Activated CD4-positive, alpha-beta T cell treated with anti-CD3 and anti-CD28 coated beads for 1 hour (primary cell): Measurements from ENCODE around the gene SAV1.
"Not testable (repeated sequence)": the region's sequence is repeated elsewhere in the genome, so short reads cannot be mapped to it uniquely, and the experiment has no call there.

Experiments
- DNase-seq: peaks from one replicate; pipeline ENCODE4 v3.0.0-alpha.2; 2020

Gene SAV1

DNA sequence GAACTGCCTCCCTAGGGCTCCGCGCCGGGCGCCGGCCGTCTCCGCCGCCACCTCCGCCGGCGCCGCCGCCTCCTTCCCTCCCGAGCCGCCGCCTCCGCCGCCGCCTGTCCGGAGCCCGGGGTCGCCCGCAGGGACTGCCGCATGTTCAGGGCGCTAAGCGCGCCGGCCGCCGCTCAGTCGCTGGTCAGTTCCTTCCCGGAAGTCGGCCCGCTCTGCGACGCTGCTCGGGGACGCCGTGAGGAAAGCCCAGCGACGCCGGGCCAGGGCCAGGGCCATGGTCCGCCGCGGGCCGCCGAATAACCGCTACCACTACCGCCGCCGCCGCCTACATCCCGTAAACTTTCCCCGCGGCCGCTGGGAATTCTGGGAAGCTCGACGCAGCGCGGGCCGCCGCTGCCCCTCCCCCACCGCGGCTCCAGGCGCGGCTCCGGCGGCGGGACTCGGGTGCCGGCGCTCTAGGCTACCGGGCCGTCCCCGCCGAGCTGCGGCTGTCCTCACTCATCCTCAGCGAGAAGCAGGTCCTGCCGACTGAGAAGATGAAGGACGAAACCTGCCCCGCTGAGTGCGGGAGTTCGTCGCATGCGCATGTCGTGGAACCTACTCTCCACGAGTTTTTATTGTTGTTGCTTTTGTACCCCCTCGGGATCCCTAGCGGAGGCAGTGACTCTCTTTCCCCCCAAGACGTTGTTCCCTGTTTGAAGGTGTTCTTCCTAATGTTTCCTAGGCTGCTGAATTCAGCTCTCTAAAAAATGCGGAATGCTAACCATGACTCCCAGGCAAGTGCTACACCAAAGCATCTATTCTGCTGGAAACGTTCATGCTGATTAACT lies at the start of gene SAV1:
SAV1 (minus strand) TSS at position 311 of the 830 bp plus-strand sequence. CDS start 339 bp downstream, outside the sequence.
- peak; percentile 19 for DNase-seq

DNA sequence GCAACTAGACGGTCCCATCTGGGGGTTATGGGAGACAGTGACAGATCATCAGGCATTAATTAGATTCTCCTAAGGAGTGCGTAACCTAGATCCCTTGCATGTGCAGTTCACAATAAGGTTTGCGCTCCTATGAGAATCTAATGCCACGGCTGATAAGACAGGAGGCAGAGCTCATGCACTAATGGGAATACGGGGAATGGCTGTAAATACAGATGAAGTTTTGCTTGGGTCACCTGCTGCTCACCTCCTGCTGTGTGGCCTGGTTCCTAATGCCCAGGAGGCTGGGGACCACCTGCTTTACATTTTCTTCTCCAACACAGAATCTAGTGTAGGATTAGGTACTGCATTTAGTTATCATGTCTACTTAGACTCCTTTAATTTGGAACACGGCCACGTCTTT lies 49.7 kb upstream of the SAV1 start:
- DNase-seq: no peak

DNA sequence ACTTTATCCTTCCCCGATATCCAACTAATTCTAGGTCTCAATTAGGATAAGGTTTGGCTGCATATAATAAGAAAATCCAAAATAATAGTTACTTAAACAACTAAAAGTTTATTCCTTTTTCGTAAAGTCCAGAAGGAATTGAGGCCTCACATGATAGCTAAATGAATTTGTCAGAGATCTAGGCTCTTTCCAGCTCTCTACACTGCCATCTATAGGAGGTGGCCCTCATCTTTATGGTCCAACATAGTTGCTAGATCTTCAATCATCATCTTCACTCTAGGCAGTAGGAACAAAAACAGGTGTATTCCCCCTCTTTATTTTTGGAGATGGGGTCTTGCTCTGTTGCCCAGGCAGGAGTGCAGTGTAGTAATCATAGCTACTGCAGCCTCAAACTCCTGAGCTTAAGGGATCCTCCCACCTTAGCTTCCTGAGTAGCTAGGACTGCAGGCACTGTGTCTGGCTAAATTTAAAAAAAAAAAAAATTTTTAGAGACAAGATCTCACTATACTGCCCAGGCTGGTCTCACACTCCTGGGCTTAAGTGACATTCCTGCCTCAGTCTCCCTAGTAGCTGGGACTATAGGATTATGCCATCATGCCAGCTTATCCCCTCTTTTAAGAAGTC lies 46.5 kb upstream of the SAV1 start:
- DNase-seq: no peak

DNA sequence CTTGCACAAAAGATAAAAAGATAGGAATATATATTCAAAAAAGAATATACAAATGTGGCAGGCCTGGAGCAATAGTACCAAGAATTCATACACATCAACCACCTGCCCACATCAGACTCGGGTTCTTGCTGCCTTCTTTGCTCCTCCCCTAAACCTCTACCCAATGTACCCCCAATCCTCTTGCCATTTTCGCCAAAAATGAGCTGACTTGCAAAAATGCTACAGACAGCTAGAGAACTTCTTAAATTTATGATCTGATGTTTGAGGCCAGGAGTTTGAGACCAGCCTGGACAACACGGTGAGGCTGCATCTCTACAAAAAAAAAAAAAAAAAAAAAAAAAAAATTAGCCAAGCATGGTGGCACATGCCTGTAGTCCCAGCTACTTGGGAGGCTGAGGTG lies 42.9 kb upstream of the SAV1 start:
- DNase-seq: no peak

DNA sequence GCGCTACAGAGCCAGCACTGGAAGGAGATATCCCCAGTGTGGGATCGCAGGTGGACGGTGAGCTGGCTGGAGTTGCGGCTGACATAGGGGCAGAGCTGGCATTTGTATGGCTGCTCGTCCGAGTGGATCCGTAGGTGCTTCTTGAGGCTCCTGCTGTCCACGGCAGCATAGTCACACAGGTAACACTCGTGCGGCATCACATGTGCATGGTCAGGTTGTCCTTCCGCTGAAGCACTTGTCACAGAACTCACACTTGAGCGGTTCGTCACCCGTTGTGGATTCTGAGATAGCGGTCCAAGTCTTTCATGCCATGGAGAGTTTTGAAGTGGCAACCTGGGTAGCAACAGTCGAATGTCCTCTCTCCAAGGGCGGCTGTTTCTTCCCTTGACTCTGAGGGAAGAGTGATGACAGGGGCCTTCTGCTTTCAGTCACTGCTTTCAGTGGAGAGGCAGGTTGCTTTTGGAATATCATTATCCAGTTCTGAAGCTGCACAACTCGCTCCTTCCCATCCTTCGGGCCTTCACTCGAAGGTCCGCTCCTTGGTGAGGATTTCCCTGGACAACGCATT lies 37.0 kb upstream of the SAV1 start:
- DNase-seq: no peak

- DNase-seq: no peak
Measured at GRCh38 chr14:50704454-50705010, 36.4 kb upstream of the SAV1 start.

- no peak for DNase-seq
Measured at GRCh38 chr14:50697659-50698290, 29.7 kb upstream of the SAV1 start.

DNA sequence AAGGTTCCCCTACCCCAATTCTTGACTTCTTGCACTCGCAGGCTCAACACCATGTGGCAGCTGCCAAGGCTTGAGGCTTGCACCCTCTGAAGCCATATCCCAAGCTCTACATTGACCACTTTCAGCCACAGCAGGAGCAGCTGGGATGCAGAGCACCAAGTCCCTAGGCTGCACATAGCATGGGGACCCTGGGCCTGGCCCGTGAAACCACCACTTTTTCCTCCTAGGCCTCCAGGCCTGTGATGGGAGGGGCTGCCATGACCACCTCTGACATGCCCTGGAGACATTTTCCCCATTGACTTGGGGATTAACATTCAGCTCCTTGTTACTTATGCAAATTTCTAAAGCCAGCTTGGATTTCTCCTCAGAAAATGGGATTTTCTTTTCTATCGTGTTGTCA lies 26.2 kb upstream of the SAV1 start:
- DNase-seq: not testable (repeated sequence)

DNA sequence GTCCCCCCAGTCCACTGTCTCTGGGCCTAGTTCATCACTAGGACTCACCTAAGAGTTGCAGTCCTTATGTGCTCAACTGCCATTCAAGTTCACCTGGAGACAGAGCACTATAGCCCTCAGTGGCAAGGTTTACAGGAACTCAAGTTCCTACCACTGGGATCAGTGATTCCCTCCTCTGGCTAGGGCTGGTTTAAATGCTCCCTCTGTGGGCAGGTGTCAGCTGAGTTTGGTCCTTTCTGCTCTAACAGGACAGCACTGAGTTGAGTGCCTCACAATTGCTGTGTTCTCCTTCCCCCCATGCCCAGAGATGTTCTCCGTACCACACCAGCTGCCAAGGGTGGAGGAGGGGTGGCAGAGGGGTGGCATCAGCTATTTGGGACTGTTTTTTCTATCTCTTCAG lies 20.8 kb upstream of the SAV1 start:
- no peak for DNase-seq

GRCh38 chr14:50679674-50680073 lies 11.6 kb upstream of the SAV1 start:
- no peak for DNase-seq

GRCh38 chr14:50678163-50678562 lies 10.1 kb upstream of the SAV1 start:
- DNase-seq: no peak

GRCh38 chr14:50677527-50678063 lies 9.5 kb upstream of the SAV1 start:
- DNase-seq: no peak

DNA sequence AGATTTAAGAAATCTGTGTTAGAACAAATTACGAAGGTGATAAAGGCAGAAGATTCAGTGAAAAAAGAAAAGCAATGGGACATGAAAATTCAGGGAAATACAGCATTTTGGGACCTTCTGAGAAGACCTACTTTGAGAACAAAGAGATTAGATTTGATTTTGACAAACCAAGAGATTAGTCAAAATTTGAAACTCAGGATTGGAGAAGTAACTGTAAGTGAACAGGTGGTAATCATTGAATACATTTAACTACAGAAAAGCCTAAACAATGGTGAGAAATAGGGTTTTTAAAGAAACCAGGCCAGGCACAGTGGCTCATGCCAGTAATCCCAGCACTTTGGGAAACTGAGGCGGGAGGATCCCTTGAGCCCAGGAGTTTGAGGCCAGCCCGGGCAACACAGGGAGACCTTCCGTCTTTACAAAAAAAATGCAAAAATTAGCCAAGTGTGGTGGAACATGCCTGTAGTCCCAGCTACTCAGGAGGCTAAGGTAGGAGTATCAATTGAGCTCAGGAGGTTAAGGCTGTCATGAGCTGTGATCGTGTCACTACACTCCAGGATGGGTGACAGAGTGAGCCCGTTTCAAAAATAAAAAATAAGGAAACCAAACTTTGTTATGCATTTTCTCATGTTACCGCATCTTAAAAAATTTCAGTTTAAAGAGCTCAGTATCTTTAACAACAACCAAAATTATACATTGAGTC lies 8.9 kb upstream of the SAV1 start:
- no peak for DNase-seq

- no peak for DNase-seq
Measured at GRCh38 chr14:50675597-50675996, 7.5 kb upstream of the SAV1 start.

DNA sequence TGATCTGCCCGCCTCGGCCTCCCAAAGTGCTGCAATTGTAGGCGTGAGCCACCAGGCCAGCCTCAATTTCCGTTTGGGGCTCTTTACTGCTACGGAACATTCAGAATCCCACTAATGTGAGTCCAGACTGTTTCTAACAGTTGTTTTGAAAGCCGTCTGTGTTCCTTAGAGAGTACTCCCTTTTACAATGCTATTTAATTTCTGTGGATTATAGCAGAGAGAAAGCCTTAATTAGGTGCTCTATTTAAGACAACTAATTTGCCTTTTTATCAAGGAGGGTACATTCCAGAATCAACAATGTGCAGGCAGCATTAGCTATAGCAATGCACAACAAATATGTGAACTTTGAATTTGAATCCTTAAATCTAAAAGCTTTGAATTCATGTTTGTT lies 2.8 kb upstream of the SAV1 start:
- no peak for DNase-seq

- no peak for DNase-seq
Measured at GRCh38 chr14:50670196-50670865, 2.2 kb upstream of the SAV1 start.

DNA sequence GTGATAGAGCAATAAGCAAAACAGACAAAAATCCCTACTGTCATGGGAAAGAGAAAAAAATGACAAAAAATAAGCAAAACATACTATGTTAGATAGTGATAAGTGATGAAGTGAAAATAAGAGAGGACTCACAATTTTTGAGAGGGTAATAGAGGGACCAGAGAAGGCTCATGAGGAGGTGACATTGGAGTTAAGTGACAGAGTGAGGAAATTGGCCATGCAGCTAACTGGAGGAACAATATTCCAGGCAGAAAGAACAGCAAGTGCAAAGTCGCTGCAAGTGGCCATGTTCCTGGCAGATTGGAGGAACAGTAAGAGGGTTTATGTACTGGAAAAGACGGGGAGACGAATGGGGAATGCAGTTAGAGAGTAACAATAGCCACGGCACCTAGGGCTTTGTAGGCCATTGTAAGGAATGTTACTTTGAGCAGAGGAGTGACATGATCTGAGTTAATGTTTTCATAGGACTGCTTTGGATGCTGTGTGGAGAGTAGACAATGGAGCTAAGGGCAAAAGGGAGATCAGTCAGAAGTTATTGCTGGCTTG lies 1.4 kb upstream of the SAV1 start:
- DNase-seq: no peak

DNA sequence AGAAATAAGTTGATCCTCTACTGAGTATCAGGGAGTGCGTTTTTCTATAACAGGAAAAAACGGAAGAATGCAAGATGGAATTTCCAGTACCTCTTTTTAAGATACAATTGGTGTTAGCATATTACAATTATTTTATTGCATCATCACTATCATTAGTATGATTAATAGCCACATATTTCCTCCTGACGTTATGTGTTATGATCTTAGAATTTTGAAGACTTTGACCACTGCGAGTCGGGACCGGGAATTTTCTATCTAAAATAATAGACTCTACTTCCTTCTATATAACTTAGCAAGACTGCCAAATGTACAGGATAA lies 679 bp upstream of the SAV1 start:
- no peak for DNase-seq

DNA sequence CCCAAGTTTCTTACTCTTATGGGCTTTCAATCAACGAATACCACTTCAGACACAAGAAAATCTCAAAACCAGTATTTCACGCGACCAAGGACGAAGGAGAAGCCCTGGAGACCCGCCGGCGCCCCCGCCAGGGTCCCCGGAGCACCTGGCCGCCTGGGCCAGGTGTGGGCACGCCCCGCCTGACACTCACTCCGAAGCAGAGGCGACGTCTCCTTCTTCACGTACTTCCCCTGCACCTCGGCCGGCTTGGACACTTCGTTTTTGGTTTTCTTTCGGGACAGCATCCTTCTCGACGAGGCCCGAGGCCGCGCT lies 466 bp downstream of the SAV1 start:
- no peak for DNase-seq

DNA sequence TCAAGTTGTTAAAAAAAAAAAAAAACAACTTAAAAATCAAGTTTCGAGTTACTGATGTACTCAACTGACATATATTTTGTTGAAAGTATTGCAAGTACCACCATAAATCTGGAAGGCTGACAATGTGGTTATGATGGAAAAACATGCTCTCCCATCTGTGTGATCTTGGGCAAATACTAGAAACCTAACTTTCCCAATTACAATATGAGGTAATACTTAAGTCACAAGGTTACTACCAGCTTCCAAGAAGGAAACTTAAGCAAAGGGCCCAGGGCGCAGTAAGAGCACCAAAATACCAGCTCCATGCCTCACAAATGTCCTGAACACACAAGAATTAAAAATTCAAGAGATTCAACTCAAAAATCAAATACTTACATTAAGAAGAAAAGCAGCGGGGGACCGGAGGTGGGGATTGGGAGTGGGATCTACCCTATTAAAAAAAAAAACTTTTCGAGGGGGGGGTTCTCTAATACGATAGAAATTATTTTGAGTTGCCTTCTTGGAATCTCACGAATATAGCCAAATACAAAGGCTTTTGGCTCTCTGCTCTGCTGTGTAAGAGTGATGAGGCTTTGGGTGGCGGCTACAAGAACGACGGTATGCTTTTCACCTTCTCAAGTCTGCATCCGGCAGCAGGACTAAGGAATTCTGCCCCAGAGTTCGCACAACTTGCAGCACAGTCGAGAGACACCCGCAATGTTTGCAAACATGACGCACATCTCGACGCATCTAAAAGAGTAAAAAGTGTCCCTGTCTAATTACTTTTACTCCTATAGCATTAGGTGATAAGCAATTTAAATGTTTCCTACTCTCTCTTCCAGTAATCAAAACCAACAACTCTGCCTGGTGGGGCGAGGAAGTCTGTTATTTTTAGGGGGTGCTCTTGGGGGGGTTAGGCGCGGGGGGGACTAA lies 1.1 kb downstream of the SAV1 start:
- no peak for DNase-seq

- not testable (repeated sequence) for DNase-seq
Measured at GRCh38 chr14:50665300-50665699, 2.8 kb downstream of the SAV1 start.
